Stimulated activated naive CD4-positive, alpha-beta T cell treated with Interleukin-2 at 50 U/mL for 16 hours (primary cell): Measurements from ENCODE around the gene ZMYND15.

ENCODE experiments used
- DNase-seq: peaks from one replicate; lab custom pipeline; 2025; lab: John Stamatoyannopoulos, UW

ZMYND15 gene

DNA sequence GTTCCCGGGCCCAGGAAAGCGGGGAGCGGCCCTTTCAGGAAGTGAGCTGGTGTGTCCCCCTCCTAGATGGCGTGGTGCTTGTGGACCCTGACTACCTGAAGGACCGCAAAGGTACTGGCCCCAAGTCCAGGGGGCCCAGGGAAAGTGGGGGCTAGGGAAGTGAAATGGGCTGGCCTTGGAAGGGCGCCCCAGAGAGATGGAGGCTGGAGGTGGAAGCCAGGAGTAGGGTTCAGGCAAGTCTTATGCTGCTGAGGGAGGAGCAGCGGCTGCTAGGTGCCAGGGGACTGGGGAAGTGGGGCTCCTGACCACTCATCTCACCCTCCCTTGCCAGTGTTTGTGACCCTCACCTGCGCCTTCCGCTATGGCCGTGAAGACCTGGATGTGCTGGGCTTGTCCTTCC is 23.6 kb upstream of the ZMYND15 start:
- DNase-seq = no peak

DNA sequence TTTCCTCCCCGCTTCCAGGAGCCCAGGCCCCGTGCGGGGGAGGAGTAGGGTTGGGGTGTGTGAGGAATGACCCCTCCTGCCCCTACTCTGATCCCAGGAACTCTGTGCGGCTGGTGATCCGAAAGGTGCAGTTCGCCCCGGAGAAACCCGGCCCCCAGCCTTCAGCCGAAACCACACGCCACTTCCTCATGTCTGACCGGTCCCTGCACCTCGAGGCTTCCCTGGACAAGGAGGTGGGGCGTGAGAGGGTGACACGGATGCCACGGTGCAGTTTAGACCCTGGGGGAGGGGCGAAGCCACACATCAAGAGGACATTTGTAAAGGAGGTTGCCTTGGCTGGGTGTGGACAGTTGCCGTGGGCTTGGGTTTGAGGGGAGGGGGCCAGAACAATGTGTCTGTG is 21.8 kb upstream of the ZMYND15 start:
- no peak for DNase-seq

DNA sequence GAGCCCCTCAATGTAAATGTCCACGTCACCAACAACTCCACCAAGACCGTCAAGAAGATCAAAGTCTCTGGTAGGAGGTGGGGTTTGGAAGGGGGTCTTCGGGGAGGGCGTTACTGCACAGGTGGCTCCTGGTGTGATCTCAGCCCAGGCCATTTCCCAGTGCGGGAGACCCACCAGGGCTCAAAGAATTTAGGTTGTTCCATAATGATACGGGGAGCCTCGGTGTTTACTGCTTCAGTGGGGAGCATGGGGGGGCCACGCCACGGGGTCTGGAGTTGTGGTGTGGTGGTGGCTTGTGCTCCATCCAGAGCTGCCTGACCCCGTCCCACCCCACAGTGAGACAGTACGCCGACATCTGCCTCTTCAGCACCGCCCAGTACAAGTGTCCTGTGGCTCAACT is 21.4 kb upstream of the ZMYND15 start:
- DNase-seq = no peak

DNA sequence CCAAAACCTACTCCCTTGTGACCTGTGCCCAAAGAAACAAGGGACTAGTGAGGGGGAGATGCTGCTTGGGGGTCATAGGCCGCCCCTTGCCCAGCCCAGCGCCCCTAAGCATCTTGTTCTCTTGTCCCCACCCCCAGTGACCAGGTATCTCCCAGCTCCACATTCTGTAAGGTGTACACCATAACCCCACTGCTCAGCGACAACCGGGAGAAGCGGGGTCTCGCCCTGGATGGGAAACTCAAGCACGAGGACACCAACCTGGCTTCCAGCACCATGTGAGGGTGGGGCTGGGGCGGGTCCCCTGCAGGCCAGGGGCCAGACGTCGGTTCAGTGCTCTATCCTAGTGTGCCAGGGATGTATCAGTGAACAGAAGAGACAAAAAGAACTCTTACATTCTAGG is 20.5 kb upstream of the ZMYND15 start:
- DNase-seq = no peak

DNA sequence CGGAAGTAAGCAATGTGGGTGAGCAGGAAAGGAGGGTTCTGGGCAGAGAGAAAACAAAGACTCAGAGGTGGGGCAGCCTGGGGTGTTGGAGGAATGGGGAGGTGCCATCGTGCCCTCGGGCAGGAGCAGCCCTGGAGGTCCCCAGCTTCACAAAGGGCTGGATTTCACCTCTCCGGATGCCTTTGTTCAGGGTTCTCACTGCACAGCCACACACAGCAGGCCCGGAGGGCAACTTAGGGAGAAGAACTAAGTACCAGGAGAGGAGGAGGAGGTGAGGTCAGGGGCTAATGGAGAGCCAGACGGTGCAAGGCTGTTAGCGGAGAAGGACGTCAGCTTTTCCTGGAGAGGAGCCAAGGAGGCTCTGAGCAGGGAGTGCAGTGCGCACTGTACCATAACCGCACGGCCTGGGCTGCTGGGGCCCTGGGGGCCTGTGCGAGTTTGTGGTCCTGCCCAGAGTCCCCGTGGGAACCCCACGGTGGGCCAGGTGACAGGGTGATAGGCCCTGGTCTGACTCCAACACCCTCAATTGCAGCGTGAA is 19.9 kb upstream of the ZMYND15 start:
- DNase-seq = no peak

DNA sequence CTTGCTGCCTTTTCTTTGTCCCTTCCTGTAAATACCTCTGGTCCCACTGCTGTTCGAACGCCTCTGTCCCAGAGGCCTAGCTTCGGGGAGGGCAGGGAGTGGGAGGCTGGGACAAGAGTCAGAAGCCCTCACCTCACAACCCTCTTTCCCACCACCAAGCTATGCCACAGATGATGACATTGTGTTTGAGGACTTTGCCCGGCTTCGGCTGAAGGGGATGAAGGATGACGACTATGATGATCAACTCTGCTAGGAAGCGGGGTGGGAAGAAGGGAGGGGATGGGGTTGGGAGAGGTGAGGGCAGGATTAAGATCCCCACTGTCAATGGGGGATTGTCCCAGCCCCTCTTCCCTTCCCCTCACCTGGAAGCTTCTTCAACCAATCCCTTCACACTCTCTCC is 18.8 kb upstream of the ZMYND15 start:
- DNase-seq = no peak

DNA sequence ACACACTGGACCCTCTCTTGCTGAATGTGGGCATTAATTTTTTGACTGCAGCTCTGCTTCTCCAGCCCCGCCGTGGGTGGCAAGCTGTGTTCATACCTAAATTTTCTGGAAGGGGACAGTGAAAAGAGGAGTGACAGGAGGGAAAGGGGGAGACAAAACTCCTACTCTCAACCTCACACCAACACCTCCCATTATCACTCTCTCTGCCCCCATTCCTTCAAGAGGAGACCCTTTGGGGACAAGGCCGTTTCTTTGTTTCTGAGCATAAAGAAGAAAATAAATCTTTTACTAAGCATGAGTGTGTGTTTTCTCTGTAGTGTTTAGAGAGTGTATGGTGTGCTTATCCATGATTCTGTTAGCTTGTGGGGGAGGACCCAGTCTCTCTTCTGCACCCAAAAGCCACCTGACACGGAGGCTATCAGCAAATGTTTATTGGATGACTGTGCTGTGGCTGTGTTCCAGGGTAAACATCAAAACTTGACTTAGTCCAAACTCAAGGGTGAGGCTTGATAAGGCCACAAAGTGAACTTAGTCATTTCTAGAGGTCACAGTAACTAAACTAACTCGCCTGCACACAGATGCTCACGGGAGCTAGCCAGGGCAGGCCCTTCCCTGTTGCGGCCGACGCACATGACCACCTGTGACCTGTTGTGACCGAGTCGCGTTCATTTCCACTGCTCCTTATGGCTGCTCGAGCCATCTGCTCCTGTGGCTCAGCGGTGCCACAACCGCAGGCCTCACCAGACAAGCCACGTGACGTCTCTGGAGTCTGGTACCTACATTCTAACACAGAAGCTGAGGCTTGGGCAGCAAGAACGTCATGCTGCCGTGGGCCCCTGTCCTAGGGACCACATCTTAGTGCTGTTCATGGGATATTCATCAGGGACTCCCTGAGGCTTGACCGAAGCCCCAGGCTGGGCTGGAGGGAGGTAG is 18.2 kb upstream of the ZMYND15 start:
- DNase-seq = no peak

DNA sequence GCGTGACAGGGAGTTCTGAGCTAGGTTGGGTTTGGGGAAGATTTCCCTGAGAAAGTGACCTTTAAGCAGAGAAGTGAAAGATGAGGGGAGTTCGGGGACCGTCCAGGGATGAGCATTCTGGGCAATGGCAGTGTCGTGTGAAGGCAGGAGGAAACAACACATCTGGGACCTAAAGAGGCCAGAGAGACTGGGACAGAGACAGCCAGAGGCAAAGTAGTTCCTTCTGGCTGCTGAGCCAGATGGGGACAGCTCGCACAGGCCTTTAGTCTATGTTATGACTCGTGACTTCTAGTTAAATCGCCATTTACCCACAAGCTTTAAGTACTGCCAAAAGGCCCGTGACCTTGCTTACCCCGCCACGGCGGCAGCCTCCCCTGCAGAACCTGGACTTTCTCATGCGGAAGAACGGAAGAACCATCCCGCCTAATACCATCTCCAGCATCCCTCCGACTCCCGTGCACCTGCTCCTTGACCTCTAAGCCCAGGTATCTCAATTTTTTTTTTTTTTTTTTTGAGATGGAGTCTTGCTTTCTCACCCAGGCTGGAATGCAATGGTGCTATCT is 16.9 kb upstream of the ZMYND15 start:
- no peak for DNase-seq

DNA sequence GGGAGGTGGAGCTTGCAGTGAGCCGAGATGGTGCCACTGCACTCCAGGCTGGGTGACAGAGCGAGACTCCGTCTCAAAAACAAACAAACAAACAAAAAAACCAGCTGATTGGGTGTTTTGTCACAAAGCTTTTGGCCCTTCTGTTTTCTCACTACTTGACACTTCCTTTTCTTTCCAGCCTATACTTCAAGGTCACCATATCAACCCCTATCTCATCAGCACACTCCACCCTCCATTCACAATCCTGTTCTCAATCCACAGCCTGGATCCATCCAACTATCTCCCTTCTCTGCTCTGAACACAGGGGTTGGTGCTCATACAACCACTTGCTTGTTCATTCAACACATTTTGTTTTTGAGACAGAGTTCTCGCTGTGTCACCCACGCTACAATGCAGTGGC is 15.0 kb upstream of the ZMYND15 start:
- DNase-seq = no peak

DNA sequence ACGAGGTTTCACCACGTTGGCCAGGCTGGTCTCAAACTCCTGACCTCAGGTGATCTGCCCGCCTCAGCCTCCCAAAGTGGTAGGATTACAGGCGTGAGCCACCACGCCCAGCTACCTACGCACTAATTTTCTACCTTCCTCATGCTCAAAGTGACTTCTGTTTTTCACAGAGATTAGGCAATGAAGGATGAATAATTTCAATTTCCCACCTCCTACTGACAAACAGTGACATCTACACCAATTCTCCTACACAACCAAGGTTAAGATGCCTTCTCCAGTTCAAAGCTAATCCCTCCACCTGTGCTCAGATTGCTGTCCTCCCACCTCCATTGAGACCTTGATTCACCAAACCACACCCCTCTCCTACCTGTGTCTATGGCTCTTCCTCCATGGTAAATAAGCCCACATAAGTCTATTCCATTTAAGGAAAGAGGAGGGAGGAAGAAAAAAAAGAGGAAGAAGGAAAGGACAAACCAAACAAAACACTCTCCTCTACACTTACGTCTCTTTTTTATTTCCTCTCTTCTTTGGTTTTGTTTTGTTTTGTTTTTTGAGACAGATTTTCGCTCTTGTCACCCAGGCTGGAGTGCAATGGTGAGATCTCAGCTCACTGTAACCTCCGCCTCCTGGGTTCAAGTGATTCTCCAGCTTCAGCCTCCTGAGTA is 13.9 kb upstream of the ZMYND15 start:
- no peak for DNase-seq

DNA sequence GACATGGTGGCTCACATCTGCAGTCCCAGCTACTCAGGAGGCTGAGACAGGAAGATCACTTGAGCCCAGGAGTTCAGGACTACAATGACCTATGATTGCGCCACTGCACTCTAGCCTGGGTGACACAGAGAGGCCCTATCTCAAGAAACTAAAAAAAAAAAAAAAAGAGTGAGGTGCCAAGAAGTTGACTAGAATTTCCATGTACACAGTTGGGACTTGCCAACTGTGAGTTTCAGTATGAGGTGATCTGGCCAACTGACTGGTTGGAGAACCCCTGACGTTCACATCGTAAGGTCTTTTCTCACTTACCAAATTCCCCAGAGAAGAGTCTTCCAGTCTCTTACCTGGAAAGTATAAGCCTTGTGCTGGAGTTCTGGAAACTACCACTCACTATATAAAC is 11.5 kb upstream of the ZMYND15 start:
- no peak for DNase-seq

DNA sequence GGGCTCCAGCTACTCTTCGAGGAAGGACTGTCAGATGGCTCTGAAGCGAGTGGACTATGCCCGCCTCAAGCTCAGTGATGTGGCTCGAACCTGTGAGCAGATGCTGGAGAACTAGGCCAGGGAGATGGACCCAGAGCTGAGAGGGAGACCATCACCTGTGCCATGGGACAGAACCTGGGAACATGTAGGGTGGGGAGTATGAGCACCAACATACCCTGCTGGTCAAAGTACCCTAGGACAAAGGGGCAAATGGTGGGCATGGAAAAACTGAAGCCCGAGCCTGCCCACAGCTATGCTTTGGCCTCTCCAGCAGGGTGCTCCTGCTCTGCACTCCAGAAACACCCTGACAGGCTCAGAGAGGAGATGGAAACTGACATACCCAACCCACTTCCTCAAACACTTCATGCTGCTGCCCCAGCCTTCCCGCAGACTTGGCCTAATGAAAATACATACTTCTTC is 6.5 kb upstream of the ZMYND15 start:
- DNase-seq = no peak

DNA sequence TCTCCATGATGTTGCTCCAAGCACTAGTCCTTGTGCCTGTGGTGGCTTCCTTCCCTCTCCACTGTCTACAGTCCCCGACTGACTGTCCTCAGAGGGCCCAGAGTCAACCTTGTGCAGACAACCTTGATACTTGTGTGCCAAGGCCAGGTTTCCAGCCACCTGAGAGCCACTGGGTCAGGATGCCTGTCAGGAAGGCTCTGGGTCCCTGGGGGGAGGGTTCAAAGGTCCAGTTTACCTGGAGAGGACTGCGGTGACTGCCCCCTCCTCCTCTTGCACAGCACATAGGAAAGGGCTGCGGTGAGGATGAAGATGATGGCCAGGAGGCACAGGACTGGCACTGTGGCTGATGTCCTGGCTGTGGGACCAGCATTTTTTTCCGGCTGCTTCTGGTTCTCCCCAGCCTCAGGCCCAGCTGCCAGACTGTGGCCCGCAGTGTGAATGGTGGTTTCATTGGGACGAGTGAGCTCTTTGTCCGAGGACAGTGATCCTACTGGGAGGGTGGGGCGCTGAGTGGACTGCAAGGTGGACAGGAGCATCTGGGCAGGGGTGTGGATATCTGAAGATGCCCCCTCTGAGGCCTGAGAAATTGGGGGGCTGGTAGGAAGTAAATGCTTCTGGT is 4.7 kb upstream of the ZMYND15 start:
- no peak for DNase-seq

DNA sequence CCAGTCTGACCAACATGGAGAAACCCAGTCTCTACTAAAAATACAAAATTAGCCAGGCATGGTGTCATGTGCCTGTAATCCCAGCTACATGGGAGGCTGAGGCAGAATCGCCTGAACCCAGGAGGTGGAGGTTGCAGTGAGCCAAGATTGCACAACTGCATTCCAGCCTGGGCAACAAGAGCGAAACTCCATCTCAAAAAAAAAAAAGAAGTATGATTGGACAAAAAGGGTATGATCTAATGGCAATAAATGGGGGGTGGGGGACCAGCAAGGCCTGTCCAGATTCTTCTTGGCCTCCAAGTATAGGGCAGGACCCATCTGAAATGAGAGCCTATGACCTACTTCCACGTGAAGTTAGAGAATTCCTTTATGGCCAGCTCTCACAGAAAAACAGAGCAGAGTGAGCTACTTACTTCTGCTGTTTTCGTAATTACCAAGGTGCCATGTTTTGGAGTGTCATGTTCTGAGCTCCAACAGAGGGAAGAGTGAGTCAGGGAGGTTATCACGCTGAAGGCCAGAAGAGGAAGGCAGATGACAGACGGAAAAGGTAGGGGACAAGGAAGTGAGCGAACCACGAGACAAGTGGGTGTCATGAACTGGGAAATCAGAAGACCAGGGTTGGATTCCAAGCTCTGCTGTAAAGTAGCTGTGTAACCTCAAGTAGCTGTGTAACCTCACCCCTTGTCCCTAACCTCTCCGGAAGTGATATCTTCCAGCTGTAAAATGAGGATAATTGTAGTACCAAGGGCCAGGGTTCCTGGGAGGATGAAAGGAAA is 3.6 kb upstream of the ZMYND15 start:
- DNase-seq = no peak

DNA sequence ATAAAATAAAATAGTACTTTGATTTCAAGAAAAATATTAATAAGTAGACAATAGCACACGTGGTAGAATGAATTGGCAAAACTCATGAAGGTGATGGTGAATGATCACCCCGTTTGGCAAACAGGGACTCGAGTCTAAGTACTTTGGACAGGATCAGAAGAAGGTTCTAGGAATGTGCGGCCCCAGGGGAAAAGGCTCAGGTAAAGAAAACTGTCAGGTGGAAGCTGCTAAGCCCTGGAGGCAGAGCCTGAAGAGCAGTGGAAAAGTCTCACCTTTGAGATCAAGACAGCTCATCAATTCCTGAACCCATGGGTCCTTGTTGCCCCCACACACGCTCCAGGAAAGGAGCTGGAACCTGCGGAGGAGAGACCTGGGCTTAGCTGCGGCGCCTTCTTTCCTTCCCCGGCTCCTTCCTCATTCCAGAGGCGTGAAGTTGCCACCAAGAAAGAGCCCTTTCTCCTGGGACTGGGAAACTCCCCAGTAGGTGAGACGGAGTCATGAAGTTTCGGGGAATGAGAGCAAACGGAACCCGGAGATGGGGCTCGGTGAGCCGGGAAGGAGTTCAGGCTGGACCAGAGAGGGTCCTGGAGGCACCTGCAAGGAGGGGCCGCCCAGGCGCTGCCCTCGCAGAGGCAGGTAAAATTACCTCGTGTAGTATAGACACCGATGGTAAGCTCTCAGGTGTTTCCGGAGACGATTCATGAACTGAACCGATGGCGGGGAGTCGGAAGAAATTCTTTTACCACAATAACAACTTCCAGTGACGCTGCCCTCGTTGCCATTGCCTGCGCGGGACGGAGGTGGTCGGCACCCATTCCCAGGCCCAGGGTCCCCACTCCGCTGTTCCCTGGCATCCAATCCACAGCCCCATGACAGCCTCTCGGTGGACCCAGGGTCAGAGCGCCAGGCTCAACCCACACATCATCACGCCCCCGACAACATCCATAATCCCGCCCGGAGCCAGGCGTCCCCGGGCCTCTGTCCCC is 1.2 kb upstream of the ZMYND15 start:
- no peak for DNase-seq

DNA sequence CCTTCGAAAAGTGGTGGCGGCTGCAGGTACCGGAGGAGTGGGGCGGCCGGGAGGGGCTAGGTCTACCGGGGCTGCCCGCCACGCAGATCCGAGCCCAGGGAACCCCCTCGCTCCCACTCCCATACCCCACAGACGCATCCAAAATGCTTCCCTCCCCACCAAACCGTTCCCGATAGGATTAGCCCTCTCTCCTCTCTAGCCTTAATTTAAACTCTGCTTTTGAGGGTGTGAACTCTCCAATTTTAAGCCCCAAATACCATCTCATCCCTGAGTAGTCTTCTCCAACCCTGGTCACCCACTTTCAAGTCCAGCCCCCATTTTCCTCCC is 355 bp downstream of the ZMYND15 start:
- DNase-seq = no peak

DNA sequence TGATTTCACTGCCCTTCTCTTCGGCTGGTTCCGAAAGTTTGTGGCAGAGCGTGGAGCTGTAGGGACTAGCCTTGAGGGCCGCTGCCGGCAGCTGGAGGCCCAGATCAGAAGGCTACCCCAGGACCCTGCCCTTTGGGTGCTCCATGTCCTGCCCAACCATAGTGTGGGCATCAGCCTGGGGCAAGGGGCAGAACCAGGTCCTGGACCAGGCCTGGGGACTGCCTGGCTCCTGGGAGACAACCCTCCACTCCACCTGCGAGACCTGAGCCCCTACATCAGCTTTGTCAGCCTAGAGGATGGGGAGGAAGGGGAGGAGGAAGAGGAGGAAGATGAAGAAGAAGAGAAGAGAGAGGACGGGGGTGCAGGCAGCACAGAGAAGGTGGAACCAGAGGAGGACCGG is 951 bp downstream of the ZMYND15 start:
- no peak for DNase-seq

DNA sequence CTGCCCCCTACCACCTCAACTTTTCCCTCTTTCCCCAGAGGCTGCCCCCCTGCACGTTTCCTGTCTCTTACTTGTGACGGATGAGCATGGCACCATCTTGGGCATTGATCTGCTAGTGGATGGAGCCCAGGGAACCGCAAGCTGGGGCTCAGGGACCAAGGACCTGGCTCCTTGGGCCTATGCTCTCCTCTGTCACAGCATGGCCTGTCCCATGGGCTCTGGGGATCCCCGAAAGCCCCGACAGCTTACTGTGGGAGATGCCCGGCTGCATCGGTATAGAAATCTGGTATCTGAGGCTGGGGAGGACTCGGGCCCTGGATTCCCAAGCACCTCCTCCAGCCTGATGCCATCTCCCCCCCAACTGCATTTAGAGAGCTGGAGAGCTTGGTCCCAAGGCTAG is 1.9 kb downstream of the ZMYND15 start:
- DNase-seq = no peak

DNA sequence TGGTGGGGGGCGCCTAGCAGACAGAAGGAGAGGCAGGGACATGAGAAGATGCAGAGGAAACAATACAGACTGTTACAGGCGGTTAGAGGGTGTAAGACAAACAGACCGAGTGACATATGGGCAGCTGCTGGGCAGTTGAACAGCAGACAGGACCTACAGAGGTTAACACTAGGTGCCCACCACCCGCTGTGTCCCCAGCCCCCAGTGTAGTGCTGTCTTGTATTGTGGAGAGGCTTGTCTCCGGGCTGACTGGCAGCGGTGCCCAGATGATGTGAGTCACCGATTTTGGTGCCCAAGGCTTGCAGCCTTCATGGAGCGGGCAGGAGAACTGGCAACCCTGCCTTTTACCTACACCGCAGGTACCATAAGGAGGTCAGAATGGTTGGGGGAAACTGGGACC is 2.5 kb downstream of the ZMYND15 start:
- DNase-seq = no peak

DNA sequence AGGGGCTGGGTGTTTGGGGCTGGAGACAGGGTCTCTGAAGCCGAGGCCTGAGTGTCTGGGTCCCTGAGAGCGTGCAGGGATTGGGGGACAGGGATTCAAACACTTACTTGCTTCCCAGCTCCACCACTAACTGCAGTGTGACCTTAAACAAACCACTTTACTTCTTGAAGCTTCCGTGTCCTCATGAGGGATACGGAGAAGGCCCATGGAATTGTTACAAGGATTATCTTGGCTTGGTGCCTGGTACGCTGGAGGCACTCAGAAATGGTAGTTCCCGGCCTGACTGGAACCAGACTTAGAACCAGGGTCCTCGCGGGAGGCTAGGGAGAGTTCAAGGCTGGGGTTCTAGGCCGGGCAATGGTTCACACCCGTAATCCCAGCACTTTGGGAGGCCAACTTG is 3.0 kb downstream of the ZMYND15 start:
- no peak for DNase-seq

DNA sequence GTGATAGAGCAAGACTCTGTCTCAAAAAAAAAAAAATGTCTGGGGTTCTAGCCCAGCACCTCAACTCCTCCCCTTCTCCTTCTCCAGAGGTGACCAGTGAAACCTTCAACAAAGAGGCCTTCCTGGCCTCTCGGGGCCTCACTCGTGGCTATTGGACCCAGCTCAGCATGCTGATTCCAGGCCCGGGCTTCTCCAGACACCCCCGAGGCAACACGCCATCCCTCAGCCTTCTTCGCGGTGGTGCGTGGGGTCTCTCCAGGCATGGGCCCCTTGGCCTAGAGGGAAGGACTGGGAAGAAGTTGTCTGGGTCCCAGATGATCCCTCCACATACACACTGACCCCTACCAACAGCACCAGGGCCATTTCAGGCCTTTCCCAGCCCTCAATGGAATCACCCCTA is 3.6 kb downstream of the ZMYND15 start:
- no peak for DNase-seq
